ENCODE results near the gene WDR5B.

WDR5B gene

DNA sequence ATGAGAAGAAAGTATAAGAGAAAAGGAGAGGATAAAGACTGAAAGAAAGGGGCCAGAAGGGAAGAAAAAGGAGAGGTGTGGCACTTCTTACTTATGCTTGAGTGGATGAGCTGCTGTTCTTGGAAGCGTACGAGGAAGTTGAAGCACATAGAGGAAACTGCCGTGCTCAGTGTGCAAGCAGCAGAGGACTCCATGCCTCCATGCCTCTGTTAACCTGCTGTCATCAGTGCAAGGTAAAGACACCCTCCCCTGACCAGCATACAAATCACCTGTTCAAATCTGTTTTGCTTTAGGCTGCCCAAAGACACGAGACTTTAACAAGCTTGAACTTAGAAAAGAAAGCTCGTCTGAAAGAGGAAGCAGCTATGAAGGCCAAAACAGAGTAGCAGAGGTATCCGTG, 6.4 kb downstream of the WDR5B start:
- no peak for DNase-seq (ENCODE audit: low read depth, low spot score)

DNA sequence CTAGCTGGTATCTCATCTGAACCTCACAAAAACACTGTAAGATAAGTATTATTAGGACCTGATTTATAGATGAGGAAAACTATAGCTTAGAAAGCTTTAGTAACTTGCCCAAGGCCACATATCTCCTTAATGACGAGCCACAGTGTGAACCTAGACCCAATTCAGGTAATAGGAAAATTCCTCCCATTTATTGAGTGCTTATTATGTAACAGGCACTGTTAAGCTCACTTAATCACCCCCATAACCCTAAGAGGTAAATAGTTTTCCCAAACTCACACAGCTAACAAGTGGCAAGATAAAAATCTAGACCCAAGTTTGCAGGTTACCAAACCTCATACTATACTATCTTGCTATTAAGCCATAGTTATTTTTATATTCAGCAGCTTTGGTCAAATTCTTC, 7.9 kb downstream of the WDR5B start:
- no peak for DNase-seq (ENCODE audit: low read depth, low spot score)

DNA sequence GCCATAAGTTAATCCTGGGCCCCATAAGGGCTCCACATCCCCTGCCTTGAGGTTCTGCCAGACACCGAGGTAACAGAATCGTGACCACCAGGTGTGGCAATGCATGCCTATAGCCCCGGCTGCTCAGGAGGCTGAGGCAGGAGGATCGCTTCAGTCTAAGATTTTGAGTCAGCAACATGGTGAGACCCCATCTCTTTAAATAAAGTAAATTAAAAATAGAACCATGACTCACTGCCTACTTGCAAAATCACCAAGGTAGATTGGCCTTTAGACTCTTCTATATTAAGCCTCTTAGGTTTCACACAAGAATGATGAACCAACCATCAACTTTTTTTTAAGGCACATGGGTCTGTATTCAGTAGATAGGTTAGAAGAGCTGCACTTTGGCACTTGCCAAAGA, 9.7 kb downstream of the WDR5B start:
- DNase-seq (ENCODE audit: low read depth, low spot score), result no peak

DNA sequence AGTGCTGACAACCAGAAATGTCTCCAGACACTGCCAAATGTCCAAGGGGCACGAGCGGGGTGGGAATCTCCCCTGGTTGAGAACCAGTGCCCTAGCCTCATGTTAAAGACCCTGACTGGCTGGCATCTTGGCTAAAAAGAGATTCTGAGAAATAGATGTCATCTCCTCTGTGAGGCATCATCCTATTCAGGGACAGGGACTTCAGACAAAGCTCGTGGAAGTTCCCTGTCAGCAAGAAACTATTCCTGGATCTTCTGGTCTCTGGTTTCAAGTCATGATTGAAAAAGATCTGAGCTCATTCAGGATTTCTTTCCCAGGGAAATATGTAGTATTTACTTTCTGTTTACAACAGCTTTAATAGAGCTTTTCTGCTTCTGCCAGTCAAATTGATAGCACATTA, 10.8 kb downstream of the WDR5B start:
- DNase-seq (ENCODE audit: low read depth, low spot score), result no peak

DNA sequence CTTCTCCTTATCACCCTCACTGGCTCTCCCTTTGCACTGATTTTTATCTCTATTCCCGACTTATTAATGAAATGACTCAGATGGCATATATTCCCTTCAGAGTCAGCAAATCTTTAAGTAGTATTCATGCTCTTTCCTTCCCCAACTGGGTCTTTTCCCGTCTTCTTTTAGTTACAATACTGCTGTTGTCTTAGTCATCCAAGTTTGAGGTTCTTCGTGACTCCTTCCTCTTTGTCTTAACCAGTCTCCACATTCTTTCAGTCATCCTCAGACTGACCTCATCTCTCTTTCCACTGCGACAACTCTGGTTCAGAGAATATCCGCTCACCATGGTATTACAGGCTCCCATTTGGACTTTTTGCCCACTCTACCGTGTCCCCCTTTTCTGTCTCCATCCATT, 12.4 kb downstream of the WDR5B start:
- peak; percentile 74 for DNase-seq (ENCODE audit: low read depth, low spot score)

DNA sequence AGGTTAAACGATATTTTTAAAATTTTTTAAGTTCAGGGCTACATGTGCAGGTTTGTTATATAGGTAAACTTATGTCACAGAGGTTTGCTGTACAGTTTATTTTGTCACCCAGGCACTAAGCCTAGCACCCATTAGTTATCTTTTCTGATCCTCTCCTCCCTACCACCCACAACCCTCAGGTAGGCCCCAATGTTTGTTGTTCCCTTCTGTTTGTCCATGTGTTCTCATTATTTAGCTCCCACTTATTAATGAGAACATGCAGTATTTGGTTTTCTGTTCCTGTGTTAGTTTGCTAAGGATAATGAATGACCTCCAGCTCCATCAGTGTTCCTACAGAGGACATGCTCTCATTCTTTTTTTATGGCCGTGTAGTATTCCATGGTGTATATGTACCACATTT, 16.9 kb downstream of the WDR5B start:
- no peak for DNase-seq (ENCODE audit: low read depth, low spot score)

DNA sequence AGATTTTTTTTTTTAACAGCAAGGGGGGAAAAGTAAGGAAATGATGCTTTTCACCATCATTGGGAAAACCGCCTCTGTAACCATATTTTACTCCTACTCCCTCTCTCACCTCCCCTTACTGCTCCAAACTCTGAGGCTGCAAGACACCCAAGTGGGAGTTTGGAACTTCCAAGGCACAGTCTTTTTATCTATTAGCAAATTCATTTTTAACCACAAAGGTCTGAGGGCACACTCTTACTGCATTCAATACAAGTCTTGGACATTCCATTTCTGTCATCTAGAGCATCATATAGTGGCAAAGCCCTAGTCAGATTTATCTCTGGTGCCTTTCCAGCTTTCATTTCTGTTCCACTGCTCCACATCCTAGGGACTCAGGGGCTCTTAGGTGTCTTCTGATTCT, 18.7 kb downstream of the WDR5B start:
- DNase-seq (ENCODE audit: low read depth, low spot score), result no peak

DNA sequence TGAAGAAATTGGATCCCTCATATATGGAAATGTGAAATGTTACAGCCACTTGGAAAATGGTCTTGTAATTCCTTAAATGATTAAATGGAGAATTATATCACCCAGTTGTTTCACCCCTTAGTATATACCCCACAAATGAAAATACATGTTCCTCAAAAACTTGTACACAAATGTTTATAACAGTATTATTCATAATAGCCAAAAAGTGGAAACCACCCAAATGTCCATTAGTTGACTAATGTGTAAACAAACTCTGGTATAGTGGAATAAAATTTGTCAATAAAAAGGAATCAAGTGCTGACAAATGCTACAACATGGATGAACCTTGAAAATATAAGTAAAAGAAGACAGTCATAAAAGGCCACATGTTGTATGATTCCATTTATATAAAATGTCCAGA, 19.4 kb downstream of the WDR5B start:
- DNase-seq (ENCODE audit: low read depth, low spot score), result no peak

GRCh38 chr3:122395582-122395981, 20.3 kb downstream of the WDR5B start:
- DNase-seq (ENCODE audit: low read depth, low spot score), result no peak

- peak; percentile 6 for DNase-seq (ENCODE audit: low read depth, low spot score)
These were observed 21.7 kb downstream of the WDR5B start for GRCh38 chr3:122394173-122394572.

DNA sequence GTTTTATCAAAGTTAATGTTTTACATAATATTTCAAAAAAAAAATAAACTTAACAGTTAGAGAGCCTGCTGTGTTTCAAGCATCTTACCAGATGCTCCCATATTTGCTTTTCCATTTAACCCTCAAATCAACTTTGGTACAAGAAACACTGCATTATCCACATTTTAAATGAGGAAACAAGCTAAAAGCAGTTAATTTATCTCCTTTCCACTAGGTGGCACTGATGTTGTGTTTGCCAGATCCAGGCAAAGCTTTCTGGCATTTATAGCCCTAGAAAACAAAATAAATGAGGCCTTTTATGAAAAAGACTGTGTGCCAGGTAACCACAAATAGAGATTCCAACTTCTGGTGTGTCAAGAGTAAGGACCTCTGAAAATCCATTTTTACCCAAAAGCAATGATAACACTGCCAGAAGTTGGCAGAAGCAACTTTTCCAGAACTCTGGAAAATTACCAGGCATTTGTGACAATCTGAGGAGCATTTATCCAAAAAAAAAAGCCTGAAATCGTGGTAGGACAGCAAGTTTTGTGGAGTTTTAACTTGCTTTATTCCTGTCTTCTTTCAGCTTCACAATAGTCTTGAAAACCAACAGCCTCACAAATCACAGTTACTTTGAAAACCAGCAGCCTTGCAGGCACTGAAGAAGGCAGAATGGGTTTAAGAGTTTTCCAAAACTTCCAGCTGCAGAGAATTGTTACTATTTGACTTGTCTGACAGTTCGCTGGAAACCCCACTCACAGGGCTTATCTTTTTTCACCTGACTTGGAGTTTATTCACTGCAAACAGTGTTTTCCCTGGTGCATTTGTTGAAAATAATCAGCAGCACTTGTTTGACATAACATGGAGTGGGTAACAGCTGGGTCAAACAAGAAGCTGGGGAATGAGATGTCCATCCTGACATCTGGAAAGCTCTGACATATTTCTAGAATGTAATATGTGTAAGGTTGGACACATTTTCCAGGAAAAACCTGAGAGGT, 22.7 kb downstream of the WDR5B start:
- peak; percentile 67 for DNase-seq (ENCODE audit: low read depth, low spot score)

DNA sequence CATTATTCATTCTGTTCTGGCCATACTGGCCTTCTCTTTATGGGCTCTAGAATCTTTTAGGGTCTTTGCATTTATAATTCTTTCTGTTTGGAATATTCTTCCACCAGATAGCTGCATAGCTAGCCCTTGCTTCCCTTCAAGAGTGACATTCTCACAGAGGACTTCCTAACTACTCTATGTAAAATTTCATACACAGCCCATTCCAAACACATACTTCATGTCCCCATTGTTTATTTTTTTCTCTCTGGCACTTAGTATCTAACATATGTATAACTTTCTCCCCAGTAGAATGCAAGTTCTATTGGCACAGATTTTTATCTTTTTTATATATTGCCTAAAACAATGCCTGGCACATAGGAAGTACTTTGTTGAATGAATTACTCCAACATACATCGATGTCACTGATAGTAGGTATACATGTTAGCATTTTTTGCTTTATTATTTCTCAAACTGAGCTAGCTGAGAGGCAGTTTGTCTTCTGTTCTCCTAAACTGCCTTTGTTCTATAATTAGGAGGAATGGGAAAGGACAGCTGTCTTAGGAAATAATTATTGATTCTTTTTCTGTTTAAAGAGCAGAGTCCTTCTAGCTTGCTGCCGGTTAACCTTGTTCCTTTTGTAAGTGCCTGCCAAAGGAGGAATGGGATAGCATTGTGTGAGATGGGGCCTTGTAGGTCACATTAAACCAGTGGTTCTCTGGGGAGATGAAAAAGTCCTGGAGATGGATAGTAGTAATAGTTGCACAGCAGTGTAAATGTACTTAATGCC, 24.0 kb downstream of the WDR5B start:
- no peak for DNase-seq (ENCODE audit: low read depth, low spot score)

DNA sequence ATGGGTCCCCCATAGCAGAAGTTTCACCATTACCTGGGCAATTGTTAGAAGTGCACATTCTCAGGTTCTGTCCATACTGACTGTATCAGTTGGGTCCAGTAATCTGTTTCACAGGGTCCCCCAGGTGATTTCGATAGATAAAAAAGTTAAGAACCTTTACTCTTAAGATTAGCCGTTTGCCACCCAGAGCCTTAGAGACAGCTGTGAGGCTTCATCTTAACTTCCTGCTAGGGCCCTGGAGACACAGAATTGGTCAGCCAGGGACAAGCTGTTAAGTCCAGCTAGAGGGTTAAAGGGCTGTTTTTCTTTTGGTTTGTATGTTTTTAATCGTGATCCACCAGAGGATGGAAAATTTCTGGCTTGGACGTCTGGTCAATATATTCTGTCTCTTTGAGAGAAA, 25.2 kb downstream of the WDR5B start:
- no peak for DNase-seq (ENCODE audit: low read depth, low spot score)

- no peak for DNase-seq (ENCODE audit: low read depth, low spot score)
These were observed 26.0 kb downstream of the WDR5B start for GRCh38 chr3:122389892-122390291.

DNA sequence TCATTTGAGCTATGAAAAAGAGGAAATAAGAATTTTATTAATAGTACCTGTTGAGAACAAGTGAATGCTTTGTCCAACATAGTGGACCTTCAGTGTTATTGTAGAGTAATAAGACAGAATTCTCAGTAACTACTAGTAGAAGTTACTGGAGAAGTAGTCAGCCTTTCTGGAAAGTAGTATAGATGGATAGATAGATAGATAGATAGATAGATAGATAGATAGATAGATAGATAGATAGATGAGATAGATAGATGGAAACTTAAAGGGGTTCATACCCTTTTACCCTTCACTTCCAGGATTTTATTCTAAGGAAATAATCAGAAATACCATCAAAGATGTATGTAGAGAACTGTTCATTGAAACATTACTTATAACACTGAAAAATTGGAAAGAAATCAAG, 26.7 kb downstream of the WDR5B start:
- DNase-seq (ENCODE audit: low read depth, low spot score), result no peak

- DNase-seq (ENCODE audit: low read depth, low spot score), result no peak
These were observed 28.2 kb downstream of the WDR5B start for GRCh38 chr3:122387709-122388108.

GRCh38 chr3:122383771-122384697, 31.8 kb downstream of the WDR5B start, which contains the start of gene FAM162A:
TSS of gene FAM162A (plus strand) at chr3:122384182. CDS start at chr3:122384266, 84 bp downstream.
- DNase-seq (ENCODE audit: low read depth, low spot score), result peak; percentile 96

DNA sequence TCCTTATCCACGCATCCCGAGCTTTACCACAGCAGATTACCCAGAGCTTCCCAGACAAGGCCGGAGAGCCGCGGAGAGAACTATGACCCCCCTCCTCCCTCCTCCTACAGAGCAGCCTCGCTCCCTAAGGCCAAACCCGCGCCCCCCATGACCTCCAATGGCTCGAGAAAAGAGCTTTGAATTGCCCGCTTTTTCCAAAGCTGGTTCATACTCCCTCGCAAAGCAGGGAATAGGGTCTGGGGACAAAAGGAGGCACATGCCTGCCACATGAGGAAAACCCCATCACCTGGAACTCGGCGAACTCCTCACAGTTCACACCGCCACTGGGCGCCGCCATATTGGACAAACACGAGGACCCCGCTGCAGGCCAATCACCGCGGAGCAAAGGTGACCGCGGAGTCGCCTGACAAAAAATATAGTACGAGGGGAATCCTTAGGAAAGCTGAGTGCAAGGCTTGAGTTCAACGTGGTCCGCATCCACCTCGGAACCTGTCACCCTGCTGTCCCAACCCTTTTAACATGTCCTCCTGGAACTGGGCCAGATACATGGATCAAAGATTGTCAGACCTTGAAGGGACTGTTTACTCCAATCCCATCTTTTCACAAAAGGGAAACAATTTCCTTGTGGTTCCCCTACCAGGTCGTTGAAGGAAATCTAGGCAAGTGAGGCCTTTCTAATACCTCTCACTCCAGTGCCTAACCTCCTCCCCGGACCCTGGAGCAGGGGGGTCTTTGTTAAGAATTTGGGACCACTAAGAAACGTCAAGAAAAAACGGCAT, 32.8 kb downstream of the WDR5B start, which contains the start of gene MIX23:
MIX23 (minus strand) TSS at position 344 of the 779 bp plus-strand sequence; CDS start at position 337, 7 bp downstream.
- DNase-seq (ENCODE audit: low read depth, low spot score), result peak; percentile 91

DNA sequence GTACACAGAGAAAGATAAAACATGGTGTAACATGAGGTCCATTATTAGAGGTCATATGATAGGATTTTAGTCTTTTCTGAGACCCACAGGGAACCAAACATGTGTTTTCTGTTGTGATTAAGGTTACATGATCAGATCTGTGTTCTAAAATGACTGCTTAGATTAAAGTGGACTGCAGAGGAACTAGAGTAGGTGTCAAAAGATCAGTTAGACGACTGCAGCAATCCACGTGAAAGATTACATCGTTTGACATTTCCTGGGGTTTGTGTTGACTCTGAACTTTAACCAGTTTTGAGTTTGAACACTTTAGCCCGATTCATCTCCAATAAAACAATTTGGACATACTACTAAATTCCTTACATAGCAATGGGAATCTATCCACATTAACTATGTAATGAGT, 37.9 kb downstream of the WDR5B start:
- no peak for DNase-seq (ENCODE audit: low read depth, low spot score)

GRCh38 chr3:122374034-122374433, 41.8 kb downstream of the WDR5B start:
- no peak for DNase-seq (ENCODE audit: low read depth, low spot score)

DNA sequence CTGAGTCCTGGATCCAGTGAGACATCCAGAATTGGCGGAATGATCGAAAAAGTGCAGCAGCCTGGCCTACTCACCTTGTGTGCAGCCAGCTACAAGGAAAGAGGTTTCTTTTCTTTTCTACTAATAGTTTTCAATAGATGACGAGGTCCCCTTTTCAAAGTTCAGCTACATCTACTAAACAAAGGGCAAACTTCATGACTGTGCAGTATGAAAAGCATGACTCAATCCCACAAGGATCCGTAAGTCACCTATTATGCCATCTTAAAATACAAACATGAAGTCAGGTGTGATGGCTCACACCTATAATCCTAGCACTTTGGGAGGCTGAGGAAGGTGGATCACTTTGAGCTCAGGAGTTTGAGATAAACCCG, 49.5 kb downstream of the WDR5B start:
- peak; percentile 4 for DNase-seq (ENCODE audit: low read depth, low spot score)

Measured in astrocyte of the hippocampus (primary cell).